IMR-90 (cell line): Measurements from ENCODE around the gene FAM210B. TPM values are rescaled to one million over a fixed set of nuclear protein-coding genes. Genes with fewer than 3 reads are reported as not detected.

Experiments
- ATAC-seq: fragments of 200-7000 bp; cut with Tn5 transposase; 2 replicates; pipeline ENCODE4 v1.9.1; 2020; ENCODE audit warnings: low read depth, mild to moderate bottlenecking, moderate library complexity
- BruUV-seq: library from RNA; stranded (reverse); fragments of 400-500 nt; replicated peaks from 2 replicates; lab custom pipeline; 2021; lab: Mats Ljungman, UMichigan
- CTCF ChIA-PET: fragments of 300-600 bp; formaldehyde crosslinking; extraction: SDS; loops from one replicate; lab custom pipeline; 2021; ENCODE audit warnings: antibody characterized with exemption; lab: Yijun Ruan, JAX
- POLR2A ChIA-PET: fragments of 300-600 bp; sonication (Branson Sonifier 250); formaldehyde crosslinking; loops from one replicate; lab custom pipeline; 2022; ENCODE audit warnings: antibody characterized with exemption; ENCODE audit not compliant: unreplicated experiment; lab: Charles Lee
- DNase-seq: peaks from one replicate; pipeline ENCODE4 v3.0.0; 2013
- H2AFZ ChIP-seq: replicated peaks from 2 replicates; pipeline ENCODE3; 2013; ENCODE audit warnings: low read length, mild to moderate bottlenecking; ENCODE audit not compliant: poor library complexity
- H2AK5ac ChIP-seq: 2 replicates; pipeline ENCODE4 v1.6.1; 2013; ENCODE audit warnings: low read depth, low read length, inconsistent platforms
- H2AK9ac ChIP-seq: replicated peaks from 2 replicates; pipeline ENCODE3; 2013; ENCODE audit warnings: mild to moderate bottlenecking, low read depth, low read length, moderate library complexity; ENCODE audit not compliant: poor library complexity
- H2BK120ac ChIP-seq: 2 replicates; pipeline ENCODE4 v1.6.1; 2013; ENCODE audit warnings: low read depth, low read length, inconsistent platforms
- H2BK15ac ChIP-seq: 3 replicates; pipeline ENCODE4 v1.6.1; 2013; ENCODE audit warnings: low read depth, low read length, inconsistent platforms
- H2BK20ac ChIP-seq: 2 replicates; pipeline ENCODE4 v1.6.1; 2013; ENCODE audit warnings: low read depth, mild to moderate bottlenecking, inconsistent platforms, low read length, moderate library complexity
- H2BK5ac ChIP-seq: 2 replicates; pipeline ENCODE4 v1.6.1; 2013; ENCODE audit warnings: mild to moderate bottlenecking, low read depth, low read length, inconsistent platforms; ENCODE audit not compliant: poor library complexity, severe bottlenecking
- H3K14ac ChIP-seq: replicated peaks from 2 replicates; pipeline ENCODE4 v1.6.1; 2013; ENCODE audit warnings: low read depth, low read length, inconsistent platforms
- H3K18ac ChIP-seq: 2 replicates; pipeline ENCODE4 v1.6.1; 2013; ENCODE audit warnings: low read depth, low read length, control low read depth
- H3K23ac ChIP-seq: 2 replicates; pipeline ENCODE4 v1.6.1; 2013; ENCODE audit warnings: low read depth, low read length, inconsistent platforms
- H3K27ac ChIP-seq: 2 replicates; pipeline ENCODE4 v1.5.1; 2013; ENCODE audit warnings: mild to moderate bottlenecking, control low read depth, low read length; ENCODE audit not compliant: insufficient read depth
- H3K27me3 ChIP-seq: 2 replicates; pipeline ENCODE4 v1.6.1; 2013; ENCODE audit warnings: low read length; ENCODE audit not compliant: control insufficient read depth, insufficient read depth
- H3K36me3 ChIP-seq: 2 replicates; pipeline ENCODE4 v1.6.1; 2013; ENCODE audit warnings: low read length, mixed read lengths; ENCODE audit not compliant: control insufficient read depth, insufficient read depth
- H3K4ac ChIP-seq: 2 replicates; pipeline ENCODE4 v1.6.1; 2013; ENCODE audit warnings: low read depth, low read length, inconsistent platforms
- H3K4me1 ChIP-seq: 2 replicates; pipeline ENCODE4 v1.6.1; 2013; ENCODE audit warnings: low read length, mixed read lengths; ENCODE audit not compliant: control insufficient read depth, insufficient read depth
- H3K4me2 ChIP-seq: 2 replicates; pipeline ENCODE4 v1.6.1; 2013; ENCODE audit warnings: low read depth, mild to moderate bottlenecking, control low read depth, low read length, moderate library complexity
- H3K4me3 ChIP-seq: 2 replicates; pipeline ENCODE4 v1.5.1; 2013; ENCODE audit warnings: low read depth, mild to moderate bottlenecking, control low read depth, low read length, moderate library complexity; ENCODE audit not compliant: insufficient read depth
- H3K56ac ChIP-seq: 2 replicates; pipeline ENCODE4 v1.6.1; 2013; ENCODE audit warnings: low read length, inconsistent platforms; ENCODE audit not compliant: insufficient read depth; ENCODE audit errors: extremely low read depth
- H3K79me1 ChIP-seq, 2 experiments: 2 replicates each; pipeline ENCODE4 v1.6.1; 2013; ENCODE audit warnings: low read length in 2 of 2, inconsistent platforms in 1 of 2, low read depth in 1 of 2
- H3K9ac ChIP-seq: 2 replicates; pipeline ENCODE4 v1.6.1; 2013; ENCODE audit warnings: low read depth, low read length, control low read depth
- H3K9me1 ChIP-seq: 2 replicates; pipeline ENCODE4 v1.6.1; 2013; ENCODE audit warnings: low read length, inconsistent platforms; ENCODE audit not compliant: insufficient read depth
- H3K9me3 ChIP-seq: 2 replicates; pipeline ENCODE4 v1.6.1; 2013; ENCODE audit warnings: low read length; ENCODE audit not compliant: control insufficient read depth, insufficient read depth
- H4K20me1 ChIP-seq: 2 replicates; pipeline ENCODE4 v1.6.1; 2013; ENCODE audit warnings: low read length, inconsistent platforms; ENCODE audit not compliant: insufficient read depth
- H4K5ac ChIP-seq: 2 replicates; pipeline ENCODE4 v1.6.1; 2013; ENCODE audit warnings: mild to moderate bottlenecking, low read depth, low read length, control low read depth
- H4K8ac ChIP-seq, 2 experiments: 2 replicates each; pipeline ENCODE4 v1.6.1; 2013; ENCODE audit warnings: low read depth in 2 of 2, low read length in 2 of 2, control low read depth in 1 of 2, inconsistent platforms in 1 of 2
- H4K91ac ChIP-seq: 2 replicates; pipeline ENCODE4 v1.6.1; 2013; ENCODE audit warnings: low read depth, low read length, inconsistent platforms; ENCODE audit not compliant: insufficient read depth
- FOS ChIP-seq: fragments of 150-350 bp; IDR thresholded peaks from 2 replicates; pipeline ENCODE4 v1.6.1; 2016; ENCODE audit warnings: low read depth, low read length
- MXI1 ChIP-seq: IDR thresholded peaks from 2 replicates; pipeline ENCODE4 v1.6.1; 2012; ENCODE audit warnings: low read depth, mild to moderate bottlenecking, low read length, moderate library complexity, borderline replicate concordance
- RFX5 ChIP-seq: IDR thresholded peaks from 2 replicates; pipeline ENCODE4 v1.8.0; 2012; ENCODE audit warnings: low read depth, mild to moderate bottlenecking, low read length, moderate library complexity
- WGBS, 2 experiments: methylation state at CpG; one replicate each; pipeline versions ENCODE4 v1.1.5 to v1.1.7; 2013; ENCODE audit warnings: missing lambda C conversion rate in 2 of 2; ENCODE audit not compliant: insufficient read length in 1 of 2; ENCODE audit errors: extremely low coverage in 2 of 2; 5-methylcytosine and 5-hydroxymethylcytosine counted together
- dilution Hi-C: fragments of 300-500 bp; cut with HindIII; formaldehyde crosslinking; loops from one replicate; pipeline ENCODE4 v1.14.3; 2018; ENCODE audit warnings: low sequenced_read_pairs; ENCODE audit not compliant: unreplicated experiment
- in situ Hi-C: fragments of 300-500 bp; cut with MboI; formaldehyde crosslinking; loops from 3 replicates; pipeline ENCODE4 v1.14.3; 2019; ENCODE audit warnings: low sequenced_read_pairs, inconsistent platforms, mixed read lengths
- intact Hi-C: fragments of 100-400 bp; cut with micrococcal nuclease; formaldehyde crosslinking; loops from 2 replicates; pipeline ENCODE4 v1.10.0; 2022
- polyA plus RNA-seq, 3 experiments: library from polyadenylated mRNA; depleted of rRNA; stranded (reverse); fragments of >200 nt; gene quantifications; 2 replicates each; pipeline ENCODE4 v1.2.3, GENCODE V29; 2012; ENCODE audit warnings: low replicate concordance in 1 of 3
- total RNA-seq: library from RNA; depleted of rRNA; stranded (reverse); fragments of >200 nt; gene quantifications from 2 replicates; pipeline ENCODE4 v1.2.3, GENCODE V29; 2012

The FAM210B gene
- total and polyA plus RNA-seq, 2 of the 4 experiments (the other 2 are of a cell fraction): 29.5 to 45.0 TPM

DNA sequence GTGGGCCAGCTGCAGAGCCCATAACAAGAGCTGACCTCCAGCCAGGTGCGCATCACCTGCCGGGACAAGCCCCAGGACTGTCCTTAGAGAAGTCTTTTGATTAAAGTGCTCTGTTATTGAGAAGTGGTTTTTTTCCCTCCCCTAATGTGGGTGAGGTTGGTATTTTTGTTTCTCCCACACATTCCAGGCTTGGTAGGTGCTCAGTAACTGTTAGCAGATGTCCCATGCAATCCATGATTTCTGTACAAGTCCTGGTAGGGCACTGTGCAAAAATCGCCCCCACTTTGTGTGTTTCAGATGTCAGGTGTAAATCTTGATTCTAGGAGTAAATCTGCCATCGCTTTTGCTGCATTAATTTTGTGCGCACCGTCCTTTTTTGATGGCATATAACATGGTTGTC lies 4.7 kb downstream of the FAM210B start:
- no peak for ATAC-seq
- POLR2A ChIA-PET: no interaction called here
- TF ChIP-seq MXI1 (no peak), FOS (no peak), RFX5 (no peak)

More for the DNA sequence above, 4.7 kb downstream of the FAM210B start:
- dilution Hi-C loops (no loop called here), in situ Hi-C loops (loop anchor here (25.0 kb wide), 1 partner anchor 424 kb away; no protein-coding TSS in a partner anchor), intact Hi-C loops (no loop called here)
- Histone ChIP-seq H4K20me1 (peaks cover 4% of the 10 kb centered on the region; the same call in 1 of the 2 replicates), H3K18ac (no peak overlapping the region), H3K23ac (no peak overlapping the region), H2BK20ac (no peak overlapping the region), H2BK5ac (no peak overlapping the region), H3K9me1 (peaks cover 13% of the 10 kb centered on the region), H3K4me3 (no peak overlapping the region), H2BK120ac (no peak overlapping the region), H2AK5ac (no peak overlapping the region), H4K5ac (no peak overlapping the region), H4K8ac (no peak overlapping the region), H3K56ac (no peak overlapping the region), H3K9ac (no peak overlapping the region), H3K14ac (no peak overlapping the region), H2AK9ac (no peak overlapping the region), H2BK15ac (no peak overlapping the region), H4K91ac (no peak overlapping the region), H3K27ac (no peak overlapping the region), H3K36me3 (peaks cover 16% of the 10 kb centered on the region), H3K4ac (no peak overlapping the region), H2AFZ (no peak overlapping the region), H3K4me1 (peaks cover 8% of the 10 kb centered on the region), H3K79me1 (peaks cover 36 to 43% of the 10 kb centered on the region in 2 experiments), H3K4me2 (no peak overlapping the region), H3K27me3 (no peaks in the 10 kb centered on the region), H3K9me3 (no peaks in the 10 kb centered on the region)
- WGBS, 2 experiments: 94% methylated on average over 4 of the region's 6 CpGs; no CpG with 5 or more reads in 1 of the 2 experiments
- no peak for DNase-seq
- CTCF ChIA-PET: no interaction called here
- no TSS peak for BruUV-seq
